PC-3 (cell line): ENCODE data around the gene ACTN4. TPM values are rescaled to one million over a fixed set of nuclear protein-coding genes. Genes with fewer than 3 reads are reported as not detected.

Source experiments
- ATAC-seq: fragments of 200-7000 bp; cut with Tn5 transposase; 2 replicates; pipeline ENCODE4 v1.9.1; 2020; ENCODE audit warnings: mild to moderate bottlenecking, moderate library complexity
- BruUV-seq: library from RNA; stranded (reverse); fragments of 400-500 nt; replicated peaks from 2 replicates; lab custom pipeline; 2021; lab: Mats Ljungman, UMichigan
- CTCF ChIA-PET: fragments of 300-600 bp; sonication (Branson Sonifier 250); formaldehyde crosslinking; loops from one replicate; lab custom pipeline; 2022; ENCODE audit warnings: antibody characterized with exemption; lab: Charles Lee
- POLR2A ChIA-PET: fragments of 300-600 bp; sonication (Branson Sonifier 250); formaldehyde crosslinking; loops from one replicate; lab custom pipeline; 2022; ENCODE audit warnings: antibody characterized with exemption; ENCODE audit not compliant: unreplicated experiment; lab: Charles Lee
- DNase-seq: peaks from one replicate; pipeline ENCODE4 v3.0.0-alpha.2; 2015
- H2AFZ ChIP-seq: fragments of 300-600 bp; sonication (generic); 2 replicates; pipeline ENCODE4 v1.6.0; 2016; ENCODE audit warnings: antibody characterized with exemption, low read length
- H3F3A ChIP-seq: fragments of 300-600 bp; sonication (generic); one replicate; pipeline ENCODE4 v1.6.0; 2017; ENCODE audit warnings: antibody characterized with exemption, low read length, control low read depth, mild to moderate bottlenecking; ENCODE audit not compliant: unreplicated experiment
- H3K27ac ChIP-seq: fragments of 300-600 bp; sonication (generic); 2 replicates; pipeline ENCODE4 v1.5.1; 2016; ENCODE audit warnings: mild to moderate bottlenecking, low read length
- H3K27me3 ChIP-seq: fragments of 300-600 bp; sonication (generic); 2 replicates; pipeline ENCODE4 v1.6.1; 2016; ENCODE audit warnings: low read length, mixed read lengths
- H3K36me3 ChIP-seq: fragments of 300-600 bp; sonication (generic); 2 replicates; pipeline ENCODE4 v1.6.1; 2016; ENCODE audit warnings: low read depth, mixed run types, low read length, mixed read lengths
- H3K4me1 ChIP-seq: fragments of 300-600 bp; sonication (generic); 2 replicates; pipeline ENCODE4 v1.5.1; 2016; ENCODE audit warnings: low read length; ENCODE audit not compliant: insufficient read depth
- H3K4me2 ChIP-seq: fragments of 300-600 bp; sonication (generic); 2 replicates; pipeline ENCODE4 v1.6.0; 2016; ENCODE audit warnings: low read length
- H3K4me3 ChIP-seq: fragments of 300-600 bp; sonication (generic); 2 replicates; pipeline ENCODE4 v1.5.1; 2016; ENCODE audit warnings: mild to moderate bottlenecking, low read length, mixed read lengths
- H3K79me2 ChIP-seq: fragments of 300-600 bp; sonication (generic); 2 replicates; pipeline ENCODE4 v1.6.1; 2017; ENCODE audit warnings: low read length, mixed read lengths
- H3K9ac ChIP-seq: fragments of 300-600 bp; sonication (generic); 2 replicates; pipeline ENCODE4 v1.6.0; 2016; ENCODE audit warnings: mild to moderate bottlenecking, low read length
- H3K9me2 ChIP-seq: fragments of 300-600 bp; sonication (generic); replicated peaks from 2 replicates; pipeline ENCODE4 v1.6.1; 2016; ENCODE audit warnings: mixed run types, low read length, mixed read lengths
- H3K9me3 ChIP-seq: fragments of 300-600 bp; sonication (generic); 2 replicates; pipeline ENCODE4 v1.6.1; 2016; ENCODE audit warnings: low read length, mixed read lengths
- H4K20me1 ChIP-seq: fragments of 300-600 bp; sonication (generic); 2 replicates; pipeline ENCODE4 v1.6.1; 2016; ENCODE audit warnings: low read length, mixed read lengths
- CTCF ChIP-seq: fragments of 300-600 bp; sonication (generic); conservative IDR thresholded peaks from 2 replicates; pipeline ENCODE4 v1.5.1; 2017; ENCODE audit warnings: antibody characterized with exemption, low read depth, mild to moderate bottlenecking, low read length
- EZH2 ChIP-seq: fragments of 300-600 bp; sonication (generic); IDR thresholded peaks from one replicate; pipeline ENCODE4 v1.6.1; 2017; ENCODE audit warnings: antibody characterized with exemption, mild to moderate bottlenecking, low read length; ENCODE audit not compliant: unreplicated experiment
- EZH2phosphoT487 ChIP-seq: fragments of 300-600 bp; sonication (generic); IDR thresholded peaks from 2 replicates; pipeline ENCODE4 v1.6.1; 2018; ENCODE audit warnings: mild to moderate bottlenecking, antibody characterized with exemption, low read length, borderline replicate concordance
- intact Hi-C: fragments of 100-400 bp; cut with micrococcal nuclease; formaldehyde crosslinking; loops from 2 replicates; pipeline ENCODE4 v1.9.0; 2023
- total RNA-seq: library from RNA; depleted of rRNA; stranded (reverse); fragments of >200 nt; gene quantifications from 2 replicates; pipeline ENCODE4 v1.2.3, GENCODE V29; 2014

Gene ACTN4
- total RNA-seq, 1 experiment from 2014 or later: 397 TPM

GRCh38 chr19:38699027-38699346 lies 51.5 kb downstream of the ACTN4 start:
- Histone ChIP-seq H3K79me2 (peaks cover 100% of the 10 kb centered on the region), H3K27me3 (no peaks in the 10 kb centered on the region), H4K20me1 (no peaks in the 10 kb centered on the region), H3K4me3 (no peak overlapping the region), H3K4me2 (no peak overlapping the region), H3K9me3 (no peaks in the 10 kb centered on the region), H3K4me1 (peaks cover 15% of the 10 kb centered on the region), H3K9ac (no peak overlapping the region), H3K36me3 (peaks cover 61% of the 10 kb centered on the region), H2AFZ (no peak overlapping the region), H3K9me2 (no peaks in the 10 kb centered on the region), H3F3A (no peaks in the 10 kb centered on the region), H3K27ac (no peak overlapping the region)
- ATAC-seq (no peak), DNase-seq (no peak)
- BruUV-seq: no TSS peak
- intact Hi-C loops: no loop called here
- TF ChIP-seq CTCF (no peak), EZH2 (no peak), EZH2phosphoT487 (no peak)
- CTCF ChIA-PET: no interaction called here
- POLR2A ChIA-PET: no interaction called here

GRCh38 chr19:38699647-38700349 lies 52.3 kb downstream of the ACTN4 start:
- intact Hi-C loops: loop anchor here (10.0 kb wide), 1 partner anchor 45 kb away; no protein-coding TSS in a partner anchor
- POLR2A ChIA-PET: no interaction called here

More at GRCh38 chr19:38699647-38700349, 52.3 kb downstream of the ACTN4 start:
- Histone ChIP-seq H3K4me1 (peaks cover 7% of the 10 kb centered on the region), H3K36me3 (peaks cover 63% of the 10 kb centered on the region), H3K4me2 (no peak overlapping the region), H4K20me1 (no peaks in the 10 kb centered on the region), H3K27ac (no peak overlapping the region), H3K9ac (no peak overlapping the region), H3K9me3 (no peaks in the 10 kb centered on the region), H3K9me2 (no peaks in the 10 kb centered on the region), H3K4me3 (no peak overlapping the region), H2AFZ (no peak overlapping the region), H3K79me2 (peaks cover 100% of the 10 kb centered on the region), H3F3A (no peaks in the 10 kb centered on the region), H3K27me3 (no peaks in the 10 kb centered on the region)
- TF ChIP-seq EZH2 (no peak), CTCF (no peak), EZH2phosphoT487 (no peak)
- CTCF ChIA-PET: no interaction called here
- ATAC-seq (no peak), DNase-seq (no peak)
- no TSS peak for BruUV-seq
